ENCODE measurements around the gene DLST.

Gene DLST

GRCh38 chr14:74897642-74898041 lies 15.9 kb downstream of the DLST start:
- no peak for FAIRE-seq

DNA sequence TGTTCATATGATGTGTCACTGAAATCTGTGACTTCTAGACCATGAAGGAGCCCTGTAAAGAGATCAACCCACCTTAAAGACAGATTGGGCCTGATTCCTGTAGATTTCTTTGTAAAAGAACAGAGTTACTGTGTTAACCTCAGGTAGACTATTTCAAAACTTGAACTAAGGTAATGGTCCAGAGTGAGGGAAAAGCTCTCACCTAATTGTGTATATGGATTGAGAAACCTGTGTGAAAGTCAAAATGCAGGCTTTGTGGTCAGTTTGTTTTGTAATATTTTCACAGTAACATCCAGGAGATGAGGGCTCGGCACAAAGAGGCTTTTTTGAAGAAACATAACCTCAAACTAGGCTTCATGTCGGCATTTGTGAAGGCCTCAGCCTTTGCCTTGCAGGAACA lies 16.4 kb downstream of the DLST start:
- no peak for FAIRE-seq

DNA sequence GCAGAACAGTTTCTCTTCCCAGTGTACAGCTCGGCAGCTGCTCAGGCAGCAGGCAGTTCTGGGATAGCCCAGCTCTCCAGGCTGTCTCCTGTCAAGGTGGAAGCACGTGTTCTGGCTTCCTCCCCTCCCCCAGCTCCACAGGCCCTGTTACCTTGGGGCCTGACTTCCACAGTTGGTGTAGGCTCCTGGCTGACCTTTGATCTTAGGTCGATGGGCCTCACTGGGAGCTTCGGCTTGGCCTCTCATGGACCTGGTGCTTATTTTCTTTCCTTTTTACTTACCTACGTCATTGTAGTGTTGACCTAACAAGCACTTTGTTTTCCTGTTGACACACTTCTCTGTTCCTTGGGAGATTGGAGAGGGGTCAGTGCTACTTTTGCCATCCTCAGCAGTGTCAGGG lies 17.0 kb downstream of the DLST start:
- FAIRE-seq, result no peak

- no peak for FAIRE-seq
Observed at GRCh38 chr14:74902941-74903705, 21.4 kb downstream of the DLST start.

DNA sequence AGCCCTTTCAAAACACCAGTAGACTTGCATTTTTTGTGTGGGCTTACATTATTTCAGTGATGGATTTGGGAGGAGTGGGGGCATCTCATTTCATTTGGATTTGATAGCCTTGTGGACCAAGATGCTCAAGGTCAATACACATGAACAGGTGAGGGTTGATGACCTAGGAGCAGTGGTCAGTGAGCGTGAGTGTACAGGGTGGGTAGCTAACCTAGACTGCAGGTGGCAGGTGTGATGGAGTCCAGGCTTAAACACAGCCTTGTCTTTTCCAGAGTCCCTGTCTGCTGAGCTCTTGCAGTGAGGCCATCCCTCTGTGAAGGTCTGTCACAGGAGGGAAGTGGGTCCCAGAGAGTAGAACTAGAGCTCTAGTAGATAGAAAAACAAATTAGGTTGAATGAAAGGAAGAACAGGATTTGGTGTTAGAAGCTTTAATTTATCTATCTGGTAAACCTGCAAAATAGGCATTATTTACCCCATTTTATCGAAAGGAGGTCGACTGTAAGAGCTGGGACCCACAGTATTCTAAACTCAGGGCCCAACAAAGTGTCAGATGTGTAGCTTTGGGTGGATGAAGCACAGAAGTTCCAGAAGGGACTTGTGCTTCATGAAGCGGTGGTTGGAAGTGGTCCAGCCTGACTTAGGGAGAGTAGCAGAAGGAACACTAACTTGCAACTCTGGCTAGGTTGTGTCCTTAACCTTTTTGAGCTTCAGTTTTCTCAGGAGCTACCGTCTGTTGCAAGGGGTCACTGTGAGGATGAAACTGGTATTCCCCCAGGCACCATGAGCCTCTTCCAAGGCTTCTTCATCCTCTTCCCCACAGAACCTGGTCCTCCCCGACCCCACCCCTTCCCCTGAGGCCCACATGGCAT lies 23.2 kb downstream of the DLST start:
- no peak for FAIRE-seq

- FAIRE-seq, result no peak
Observed at GRCh38 chr14:74905595-74906142, 24.0 kb downstream of the DLST start.

- FAIRE-seq, result no peak
Observed at GRCh38 chr14:74906925-74907521, 25.3 kb downstream of the DLST start.

- FAIRE-seq, result no peak
Observed at GRCh38 chr14:74907744-74908143, 26.0 kb downstream of the DLST start.

GRCh38 chr14:74908861-74909341 lies 27.2 kb downstream of the DLST start:
- FAIRE-seq, result no peak

DNA sequence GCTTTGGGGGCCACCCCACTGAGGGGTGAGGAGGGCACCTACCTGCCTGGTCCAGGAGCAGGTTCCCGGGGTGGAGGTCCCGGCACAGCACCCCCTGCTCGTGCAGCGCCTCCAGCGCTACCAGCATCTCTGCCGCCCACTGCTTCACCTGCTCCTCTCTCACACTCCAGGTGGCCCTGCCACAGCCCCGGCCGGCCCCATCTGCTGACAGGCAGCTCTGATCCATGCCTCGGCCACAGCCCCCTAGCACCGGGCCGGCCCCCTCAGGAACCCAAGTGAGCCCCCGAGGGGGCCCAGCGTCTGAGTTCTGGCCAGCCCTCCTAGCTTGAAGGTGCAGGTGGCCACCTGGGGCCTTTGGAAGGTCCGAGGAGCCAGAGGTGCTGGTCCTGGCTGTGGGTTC lies 27.8 kb downstream of the DLST start:
- FAIRE-seq, result no peak

GRCh38 chr14:74909911-74910310 lies 28.2 kb downstream of the DLST start:
- FAIRE-seq, result no peak

DNA sequence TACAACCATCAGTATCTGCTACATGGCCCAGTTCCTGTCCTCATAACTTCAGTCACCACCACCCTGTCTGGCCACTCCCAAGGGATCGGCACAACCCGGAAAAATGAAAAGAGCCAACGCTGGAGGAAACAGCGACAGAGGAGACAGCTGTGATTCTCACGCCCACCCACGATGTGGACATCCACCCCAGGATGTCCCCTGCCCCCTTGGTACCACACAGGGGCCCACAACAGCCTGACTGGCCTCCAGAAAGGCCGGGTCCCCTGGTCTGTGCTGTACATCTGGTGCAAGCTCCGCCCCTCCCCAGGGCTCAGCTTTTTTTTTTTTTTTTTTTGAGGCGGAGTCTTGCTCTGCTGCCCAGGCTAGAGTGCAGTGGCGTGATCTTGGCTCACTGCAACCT lies 28.8 kb downstream of the DLST start:
- no peak for FAIRE-seq

DNA sequence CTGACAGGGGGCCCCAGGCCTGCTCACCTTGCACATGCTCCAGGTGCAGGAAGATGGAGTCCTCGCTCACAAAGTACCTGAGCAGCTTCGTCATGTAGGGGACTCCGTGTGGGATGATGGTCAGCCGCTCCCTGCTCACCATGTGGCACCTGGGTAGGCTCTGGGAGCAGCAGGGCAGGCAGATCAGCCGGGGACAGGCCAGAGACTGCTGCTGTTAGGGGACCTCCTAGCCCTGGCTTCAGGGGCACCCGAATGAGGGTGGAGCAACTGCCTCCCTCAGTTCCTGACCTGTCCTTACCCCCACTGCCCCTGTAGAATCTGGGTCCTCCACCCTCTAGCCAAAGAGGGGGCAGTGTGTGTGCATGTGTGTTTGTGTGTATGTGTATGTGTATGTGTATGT lies 29.5 kb downstream of the DLST start:
- FAIRE-seq, result no peak

- no peak for FAIRE-seq
Observed at GRCh38 chr14:74911704-74912103, 30.0 kb downstream of the DLST start.

DNA sequence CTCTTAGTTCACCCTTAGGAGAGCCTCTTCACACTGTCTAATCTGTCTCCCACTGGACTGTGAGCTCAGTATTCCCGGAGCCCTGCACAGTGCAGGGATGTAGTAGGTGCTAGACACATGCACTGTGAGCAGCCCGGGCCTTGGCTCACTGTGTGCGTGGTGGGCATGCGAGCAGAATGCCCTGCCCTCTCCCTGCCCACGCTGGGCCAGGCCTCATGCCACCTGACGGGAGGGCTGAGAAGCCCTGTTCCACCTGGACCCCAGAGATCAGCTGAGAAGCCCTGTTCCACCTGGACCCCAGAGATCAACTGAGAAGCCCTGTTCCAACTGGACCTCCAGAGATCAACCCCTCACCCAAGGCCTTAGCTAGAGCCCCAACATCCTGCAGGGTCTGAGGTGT lies 30.4 kb downstream of the DLST start:
- FAIRE-seq, result no peak

GRCh38 chr14:74912801-74913200 lies 31.1 kb downstream of the DLST start:
- no peak for FAIRE-seq

DNA sequence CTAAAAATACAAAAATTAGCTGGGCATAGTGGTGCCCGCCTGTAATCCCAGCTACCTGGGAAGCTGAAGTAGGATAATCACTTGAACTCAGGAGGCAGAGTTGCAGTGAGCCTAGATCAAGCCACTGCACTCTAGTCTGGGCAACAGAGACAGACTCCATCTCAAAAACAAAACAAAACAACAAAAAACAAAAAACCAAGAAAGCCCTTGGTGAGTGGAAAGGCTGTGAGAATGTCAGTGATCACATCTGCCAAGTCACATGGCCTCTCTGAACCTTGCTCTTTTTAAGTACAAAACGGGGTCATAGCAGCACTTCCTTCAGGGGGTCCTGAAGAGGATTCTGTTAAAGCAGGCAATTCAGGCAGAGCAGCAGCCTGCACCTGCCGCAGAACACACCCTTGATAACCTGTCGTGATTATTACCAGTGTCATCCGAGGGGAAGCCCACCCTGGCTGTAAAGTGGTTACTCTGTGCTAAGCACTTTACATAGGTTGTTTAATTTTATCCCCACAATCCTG lies 31.7 kb downstream of the DLST start:
- no peak for FAIRE-seq

DNA sequence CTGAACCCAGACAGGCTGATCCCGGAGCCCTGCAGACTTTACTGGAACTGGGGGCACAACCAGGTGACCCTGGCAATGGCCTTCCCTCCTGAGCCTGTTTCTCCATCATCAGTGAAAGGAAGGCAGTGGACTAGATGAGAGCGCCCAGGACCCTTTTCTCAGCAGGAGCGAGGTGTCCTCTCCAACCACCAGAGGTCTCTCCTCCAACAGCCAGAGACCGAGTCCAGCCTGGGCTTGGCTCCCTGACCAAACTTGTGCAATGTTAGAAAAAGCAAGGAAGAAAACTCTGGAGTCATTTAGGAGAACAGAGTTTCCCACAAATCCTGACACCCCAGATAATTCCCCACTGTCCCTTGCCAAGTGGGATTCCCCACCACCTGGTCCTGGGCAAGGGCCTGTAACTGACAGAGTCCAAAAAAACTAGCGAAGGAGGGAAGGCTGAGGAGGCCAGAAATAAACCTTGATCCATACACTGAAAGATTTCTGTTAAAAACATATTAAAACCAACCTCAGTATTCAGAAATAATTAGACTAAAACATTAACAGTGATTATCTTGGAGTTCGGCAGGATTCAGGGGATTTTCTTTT lies 32.4 kb downstream of the DLST start:
- FAIRE-seq, result peak; percentile 21

GRCh38 chr14:74915426-74915825 lies 33.7 kb downstream of the DLST start:
- FAIRE-seq, result no peak

DNA sequence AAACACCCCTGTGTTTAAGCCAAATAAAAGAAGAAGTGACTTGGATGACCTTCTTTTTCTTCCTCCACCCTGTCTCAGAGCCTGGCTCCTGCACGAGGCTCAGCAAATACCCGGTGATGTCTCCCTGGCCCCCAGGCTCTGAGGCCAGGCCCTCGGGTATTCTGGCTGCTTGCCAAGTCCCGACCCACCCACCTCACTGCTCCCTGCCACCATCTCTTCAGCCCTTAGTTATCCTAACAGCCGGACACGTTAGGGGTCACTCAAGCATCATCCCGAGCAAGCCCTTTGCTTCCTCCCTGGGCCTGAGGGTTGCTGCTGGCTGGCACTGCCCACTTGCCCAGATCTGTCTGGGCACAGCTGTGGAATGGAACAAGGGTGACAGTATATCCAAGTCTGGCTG lies 34.1 kb downstream of the DLST start:
- FAIRE-seq, result no peak

DNA sequence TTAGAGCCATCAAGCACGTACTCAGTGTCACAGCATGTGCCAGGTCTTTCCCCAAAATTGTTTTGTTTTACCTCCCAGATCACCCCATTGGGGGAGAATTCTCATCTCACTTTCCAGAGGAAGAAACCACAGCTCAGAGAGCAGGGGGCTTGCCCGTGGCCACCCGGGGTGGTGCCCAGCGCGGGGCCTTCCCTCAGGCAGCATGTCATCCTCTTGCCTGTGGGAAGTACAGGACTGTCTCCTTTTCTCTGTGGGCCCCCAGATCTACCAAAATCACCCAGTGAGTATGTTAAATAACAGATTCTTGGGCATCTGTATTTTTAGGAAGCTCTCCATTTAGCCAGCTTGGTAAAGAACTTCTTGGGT lies 35.4 kb downstream of the DLST start:
- FAIRE-seq, result no peak

- no peak for FAIRE-seq
Observed at GRCh38 chr14:74917646-74918081, 35.9 kb downstream of the DLST start.

DNA sequence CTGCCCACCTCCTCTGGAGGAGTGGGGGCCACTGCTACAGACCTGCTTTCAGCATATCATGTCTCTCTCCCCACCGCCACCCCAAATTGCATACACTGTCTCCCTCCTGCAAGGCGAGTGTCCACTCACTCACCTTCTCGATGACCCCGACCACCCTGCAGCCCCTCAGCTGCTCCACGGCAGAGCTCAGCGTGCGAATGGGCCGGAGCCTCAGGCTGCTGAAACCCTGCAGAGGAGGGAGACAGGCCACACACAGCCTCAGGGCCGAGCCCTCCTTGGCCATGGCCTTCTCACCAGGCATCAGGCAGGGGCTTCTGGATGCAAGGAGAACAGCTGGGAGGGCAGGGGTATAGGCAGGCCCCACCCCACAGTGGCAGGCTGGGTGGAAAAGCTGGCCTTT lies 36.7 kb downstream of the DLST start:
- no peak for FAIRE-seq

All from endometrium (tissue), 2 donors.